ENCODE data around the gene ZBTB39.
"Not testable (repeated sequence)": the region's sequence is repeated elsewhere in the genome, so short reads cannot be mapped to it uniquely, and the experiment has no call there.

Gene ZBTB39

DNA sequence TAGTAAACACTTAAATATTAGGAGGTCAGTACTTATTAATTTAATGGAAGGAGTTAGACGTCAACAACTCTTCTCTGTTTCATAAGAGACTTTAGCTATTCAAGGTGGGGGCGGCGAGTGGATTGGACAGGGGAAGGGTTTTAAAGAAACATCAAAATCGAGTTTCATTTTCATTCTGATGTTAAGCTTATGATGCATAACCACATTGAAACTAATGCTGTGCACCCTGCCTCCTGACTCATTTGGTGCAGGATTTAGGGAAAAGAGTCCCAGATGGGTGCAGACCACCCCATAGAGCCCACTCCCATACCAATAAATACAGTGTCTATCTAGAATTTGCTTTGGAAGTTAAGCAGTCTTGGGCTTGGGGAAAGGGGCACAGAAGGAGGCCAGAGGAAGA lies 7.4 kb downstream of the ZBTB39 start:
- no peak for DNase-seq

DNA sequence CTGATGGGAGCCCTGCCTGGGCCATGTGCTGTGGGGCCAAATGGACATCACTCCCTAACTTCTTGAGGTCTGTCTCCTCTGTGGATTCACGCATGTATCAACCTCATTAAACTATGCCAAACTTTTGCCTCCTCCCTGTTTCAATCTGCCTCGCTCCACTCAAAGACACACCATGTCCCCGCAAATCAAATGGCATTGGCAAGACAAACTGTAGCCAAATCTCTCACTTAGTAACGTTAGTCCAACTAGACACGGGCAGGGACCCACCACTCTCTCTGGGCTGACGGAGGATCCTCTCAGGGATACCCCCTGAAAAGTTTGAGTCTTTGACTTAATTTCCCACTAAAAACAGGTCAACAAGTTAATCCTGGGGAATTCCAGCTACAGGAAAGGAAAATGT lies 8.0 kb downstream of the ZBTB39 start:
- DNase-seq: no peak

DNA sequence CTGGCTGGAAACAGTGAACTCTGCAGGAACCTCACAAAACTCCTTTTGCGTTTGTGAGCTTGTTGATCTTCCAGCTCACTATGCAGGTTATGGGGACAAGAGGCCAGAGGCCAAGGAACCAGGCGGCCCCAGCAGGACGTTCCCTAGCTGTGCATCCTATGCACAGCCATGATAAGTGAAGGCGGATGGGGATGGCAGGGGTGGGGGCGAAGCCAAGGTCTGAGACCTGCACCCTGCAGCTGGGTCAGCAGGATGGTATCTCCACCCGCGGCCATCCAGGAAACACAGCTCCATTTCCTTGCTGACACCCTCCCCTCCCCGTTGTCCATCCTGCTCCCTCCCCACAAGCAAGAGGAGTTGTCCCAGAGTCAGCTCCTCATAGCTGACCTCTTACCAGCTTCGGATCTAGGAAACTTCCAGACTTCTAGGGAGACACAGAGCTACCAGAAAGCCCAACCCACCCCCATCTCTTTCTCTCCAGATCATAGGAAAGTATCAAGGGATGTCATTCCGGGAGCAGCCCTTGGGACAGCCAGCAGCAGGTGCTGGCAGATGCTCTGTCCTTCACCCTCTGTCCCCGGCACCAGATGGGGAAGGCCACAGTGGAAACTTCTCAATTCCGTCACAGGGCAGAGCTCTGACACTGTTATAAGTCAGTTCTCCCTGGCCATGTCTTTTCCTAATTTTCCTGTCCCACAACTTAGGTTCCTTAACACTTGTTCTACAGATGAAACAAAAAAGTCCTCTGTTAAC lies 9.4 kb downstream of the ZBTB39 start:
- no peak for DNase-seq

DNA sequence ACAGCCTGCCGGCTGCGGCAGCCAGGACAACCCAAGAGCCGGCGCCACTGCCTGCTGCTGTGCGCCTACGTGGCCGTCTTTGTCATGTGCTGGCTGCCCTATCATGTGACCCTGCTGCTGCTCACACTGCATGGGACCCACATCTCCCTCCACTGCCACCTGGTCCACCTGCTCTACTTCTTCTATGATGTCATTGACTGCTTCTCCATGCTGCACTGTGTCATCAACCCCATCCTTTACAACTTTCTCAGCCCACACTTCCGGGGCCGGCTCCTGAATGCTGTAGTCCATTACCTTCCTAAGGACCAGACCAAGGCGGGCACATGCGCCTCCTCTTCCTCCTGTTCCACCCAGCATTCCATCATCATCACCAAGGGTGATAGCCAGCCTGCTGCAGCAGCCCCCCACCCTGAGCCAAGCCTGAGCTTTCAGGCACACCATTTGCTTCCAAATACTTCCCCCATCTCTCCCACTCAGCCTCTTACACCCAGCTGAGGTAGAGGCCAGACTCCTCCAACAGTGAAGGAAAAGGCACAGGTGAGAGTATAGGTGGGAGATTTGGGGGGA lies 10.3 kb downstream of the ZBTB39 start:
- DNase-seq: no peak

- DNase-seq: no peak
These were observed 11.0 kb downstream of the ZBTB39 start for GRCh38 chr12:56995201-56995929.

GRCh38 chr12:56994231-56994746 lies 12.1 kb downstream of the ZBTB39 start:
- DNase-seq: no peak

DNA sequence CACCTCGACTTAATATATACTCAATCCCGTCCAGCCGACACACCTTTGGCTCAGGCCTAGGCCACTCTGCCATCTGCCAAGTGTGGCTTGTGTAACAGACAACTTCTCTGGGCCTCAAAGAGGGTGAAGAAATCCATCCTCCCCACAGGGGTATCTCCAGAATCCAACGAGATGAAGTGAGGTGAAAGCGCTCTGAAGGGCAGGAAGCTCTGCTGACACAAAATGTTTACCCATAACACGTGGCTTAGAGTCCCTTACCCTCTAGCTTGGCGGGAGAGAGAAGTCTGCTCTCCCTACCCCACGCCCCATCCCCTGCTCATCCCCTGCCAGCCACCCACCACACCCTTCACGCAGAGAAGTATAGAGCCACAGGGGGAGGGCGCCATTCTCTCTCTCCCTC lies 13.0 kb downstream of the ZBTB39 start:
- DNase-seq: no peak

DNA sequence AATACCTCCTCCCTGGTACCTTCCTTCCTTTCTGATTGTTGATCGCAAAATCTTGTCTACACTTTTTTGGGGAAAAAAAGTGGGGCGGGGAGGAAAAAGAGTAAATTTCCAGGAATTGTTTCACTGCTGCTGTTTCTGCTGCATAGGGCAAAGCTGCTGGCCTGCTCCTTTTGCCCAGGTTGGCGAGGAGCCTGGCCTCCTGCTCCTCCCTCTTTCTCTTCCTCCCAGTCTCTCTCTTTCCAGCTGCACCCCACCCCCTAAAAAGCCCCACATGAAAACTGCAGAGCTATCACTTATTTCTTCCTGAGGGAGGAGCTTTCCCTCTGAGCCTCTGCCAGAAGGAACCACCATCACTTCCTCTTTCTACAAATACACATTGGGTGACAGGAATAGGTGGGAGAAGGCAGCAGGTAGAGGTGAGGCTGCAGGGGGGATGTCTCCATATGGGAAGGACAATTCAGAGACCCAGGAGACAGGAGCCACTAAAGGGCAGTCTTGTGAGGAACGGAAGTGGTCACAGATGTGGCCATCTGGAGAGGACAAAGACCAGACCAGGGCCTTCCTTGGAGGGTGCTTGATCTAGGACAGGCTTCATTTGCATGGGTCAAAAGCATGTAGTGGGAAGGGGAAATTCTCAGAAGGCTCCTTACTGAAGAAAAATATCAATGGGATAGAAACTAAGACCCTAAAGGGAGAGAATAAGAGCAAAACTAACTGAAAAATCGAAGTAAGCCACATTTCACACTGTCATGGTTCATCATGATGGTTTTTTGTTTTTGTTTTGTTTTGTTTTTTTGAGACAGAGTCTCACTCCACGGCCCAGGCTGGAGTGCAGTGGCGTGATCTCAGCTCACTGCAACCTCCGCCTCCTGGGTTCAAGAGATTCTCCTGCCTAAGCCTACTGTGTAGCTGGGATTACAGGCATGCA lies 14.8 kb downstream of the ZBTB39 start:
- no peak for DNase-seq

- no peak for DNase-seq
These were observed 15.6 kb downstream of the ZBTB39 start for GRCh38 chr12:56990648-56991318.

- DNase-seq: no peak
These were observed 16.3 kb downstream of the ZBTB39 start for GRCh38 chr12:56989861-56990610.

- no peak for DNase-seq
These were observed 18.1 kb downstream of the ZBTB39 start for GRCh38 chr12:56988207-56988739.

GRCh38 chr12:56987551-56988053 lies 18.7 kb downstream of the ZBTB39 start:
- peak; percentile 38 to 68 (median 52) for DNase-seq

DNA sequence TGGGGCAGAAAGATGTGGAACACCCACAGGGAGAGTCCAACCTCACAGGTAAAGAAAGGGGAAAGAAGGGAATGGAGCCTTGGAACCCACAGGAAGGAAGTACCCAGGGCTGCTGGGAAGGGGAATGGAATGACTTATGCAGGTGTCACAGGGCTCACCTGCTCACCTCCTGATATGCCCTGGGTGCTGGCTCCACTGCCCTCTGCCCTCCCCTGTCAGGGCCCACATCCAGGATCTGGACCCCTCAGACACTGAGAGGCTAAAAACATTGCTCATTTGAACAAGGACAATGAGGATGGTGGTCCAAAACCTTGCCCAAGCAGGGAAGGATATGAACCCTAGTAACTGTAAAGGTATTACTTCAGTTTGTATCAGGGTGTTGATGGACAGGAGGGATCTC lies 19.3 kb downstream of the ZBTB39 start:
- no peak for DNase-seq

- DNase-seq: not testable (repeated sequence)
These were observed 20.6 kb downstream of the ZBTB39 start for GRCh38 chr12:56985714-56986113.

- no peak for DNase-seq
These were observed 23.0 kb downstream of the ZBTB39 start for GRCh38 chr12:56983386-56983785.

- DNase-seq: not testable (repeated sequence)
These were observed 23.6 kb downstream of the ZBTB39 start for GRCh38 chr12:56982578-56983236.

DNA sequence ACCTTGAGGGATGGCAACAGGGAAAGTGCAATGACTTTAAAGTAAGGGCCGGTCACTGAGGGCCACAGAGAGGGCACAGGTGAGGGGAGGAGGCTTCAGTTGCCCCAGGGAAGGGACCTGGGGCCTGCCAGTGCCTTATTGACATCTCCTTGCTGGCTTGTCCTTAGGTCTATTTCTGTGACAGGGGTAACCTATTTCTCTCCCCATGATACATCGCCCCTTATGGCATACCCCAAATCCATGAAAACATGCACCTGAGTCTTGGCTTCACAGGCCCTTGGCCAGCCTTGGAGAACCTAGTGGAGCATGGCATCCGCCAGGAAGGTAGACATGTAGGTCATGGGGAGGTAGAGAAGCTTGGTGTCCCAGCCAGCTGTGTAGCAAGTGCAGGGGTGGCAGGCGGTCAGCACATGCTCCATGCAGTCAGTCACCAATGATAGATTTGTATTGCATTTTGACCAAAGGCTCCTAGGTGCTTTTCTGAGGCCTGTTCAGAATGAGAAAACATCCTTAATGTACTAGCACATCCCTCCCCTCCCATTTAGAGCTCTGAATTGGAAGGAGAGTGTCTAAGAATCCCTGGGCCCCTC lies 25.3 kb downstream of the ZBTB39 start:
- no peak for DNase-seq

- DNase-seq: no peak
These were observed 26.1 kb downstream of the ZBTB39 start for GRCh38 chr12:56980268-56980667.

DNA sequence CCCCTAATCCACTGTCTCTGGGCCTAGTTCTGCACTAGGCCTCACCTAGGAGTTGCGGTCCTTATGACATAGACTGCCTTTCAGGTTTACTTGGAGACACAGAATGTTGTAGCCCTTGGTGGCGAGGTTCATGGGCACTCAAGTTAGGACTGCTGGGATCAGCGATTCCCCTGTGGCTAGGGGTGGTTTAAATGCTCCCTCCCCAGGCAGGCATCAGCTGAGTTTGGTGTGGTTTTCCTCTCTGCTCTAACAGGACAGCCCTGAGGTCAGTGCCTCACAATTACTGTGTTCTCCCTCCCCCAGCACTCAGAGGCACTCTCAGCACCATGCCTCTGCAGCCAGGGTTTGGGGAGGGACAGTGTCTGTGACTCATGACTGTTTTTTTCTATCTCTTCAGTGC lies 26.7 kb downstream of the ZBTB39 start:
- DNase-seq: no peak
